GM10266 (cell line): ENCODE data around the gene TMPRSS11F.

Experiments
- DNase-seq: peaks from one replicate; pipeline ENCODE4 v3.0.0; 2012; ENCODE audit errors: extremely low spot score
- CTCF ChIP-seq: IDR thresholded peaks from 2 replicates; pipeline ENCODE4 v1.5.1; 2012; ENCODE audit warnings: mild to moderate bottlenecking, low read depth; ENCODE audit not compliant: control insufficient read depth, insufficient read depth; ENCODE audit errors: missing control alignments

The TMPRSS11F gene

GRCh38 chr4:68124262-68124661 lies 5.4 kb downstream of the TMPRSS11F start:
- TF ChIP-seq CTCF = no peak
- DNase-seq = no peak

- DNase-seq = no peak
These were observed 6.1 kb downstream of the TMPRSS11F start for GRCh38 chr4:68123525-68123924.

GRCh38 chr4:68119921-68120320 lies 9.7 kb downstream of the TMPRSS11F start:
- no peak for DNase-seq
- TF ChIP-seq CTCF = no peak

More at GRCh38 chr4:68123525-68123924, 6.1 kb downstream of the TMPRSS11F start:
- TF ChIP-seq CTCF = no peak

- no peak for TF ChIP-seq CTCF
- DNase-seq = no peak
These were observed 19.2 kb downstream of the TMPRSS11F start for GRCh38 chr4:68110441-68110840.

- TF ChIP-seq CTCF = no peak
- DNase-seq = no peak
These were observed 19.8 kb downstream of the TMPRSS11F start for GRCh38 chr4:68109868-68110267.

- no peak for DNase-seq
- no peak for TF ChIP-seq CTCF
These were observed 46.9 kb downstream of the TMPRSS11F start for GRCh38 chr4:68082758-68083157.

GRCh38 chr4:68079928-68080327 lies 49.7 kb downstream of the TMPRSS11F start:
- no peak for TF ChIP-seq CTCF
- DNase-seq = no peak
